OCI-LY7 (cell line): Measurements from ENCODE around the gene RNF144B. TPM values are rescaled to one million over a fixed set of nuclear protein-coding genes. Genes with fewer than 3 reads are reported as not detected.

ENCODE experiments used
- BruUV-seq: library from RNA; stranded (reverse); fragments of 400-500 nt; replicated peaks from 2 replicates; lab custom pipeline; 2021; lab: Mats Ljungman, UMichigan
- CTCF ChIA-PET: fragments of 300-600 bp; sonication (Branson Sonifier 250); formaldehyde crosslinking; loops from one replicate; lab custom pipeline; 2022; ENCODE audit warnings: antibody characterized with exemption; ENCODE audit not compliant: unreplicated experiment; lab: Charles Lee
- POLR2A ChIA-PET: fragments of 300-600 bp; sonication (Branson Sonifier 250); formaldehyde crosslinking; loops from one replicate; lab custom pipeline; 2022; ENCODE audit warnings: antibody characterized with exemption; lab: Charles Lee
- DNase-seq: peaks from one replicate; pipeline ENCODE4 v3.0.0-alpha.2; 2015; ENCODE audit warnings: low spot score
- H2AFZ ChIP-seq: fragments of 200-600 bp; sonication (generic), shearing (Covaris generic); 2 replicates; pipeline ENCODE4 v1.6.1; 2014; ENCODE audit warnings: mild to moderate bottlenecking, antibody characterized with exemption, low read length, moderate library complexity
- H3K27ac ChIP-seq: fragments of 200-600 bp; sonication (generic); 2 replicates; pipeline ENCODE4 v1.5.1; 2014; ENCODE audit warnings: mixed run types, low read depth, mild to moderate bottlenecking, moderate library complexity, low read length, inconsistent platforms; ENCODE audit not compliant: poor library complexity, severe bottlenecking
- H3K36me3 ChIP-seq: fragments of 200-600 bp; sonication (generic); 2 replicates; pipeline ENCODE4 v1.6.1; 2014; ENCODE audit warnings: mild to moderate bottlenecking, antibody characterized with exemption, low read length, moderate library complexity, mixed read lengths; ENCODE audit not compliant: insufficient read depth
- H3K4me1 ChIP-seq: fragments of 200-600 bp; sonication (generic); 2 replicates; pipeline ENCODE4 v1.5.1; 2014; ENCODE audit warnings: mild to moderate bottlenecking, low read length; ENCODE audit not compliant: insufficient read depth, poor library complexity, severe bottlenecking
- H3K4me2 ChIP-seq: fragments of 200-600 bp; sonication (generic); 2 replicates; pipeline ENCODE4 v1.6.1; 2014; ENCODE audit warnings: mild to moderate bottlenecking, low read length
- H3K4me3 ChIP-seq: fragments of 200-600 bp; sonication (generic); 2 replicates; pipeline ENCODE4 v1.5.1; 2014; ENCODE audit warnings: mild to moderate bottlenecking, low read depth, low read length; ENCODE audit not compliant: poor library complexity, severe bottlenecking
- H3K79me2 ChIP-seq: fragments of 200-600 bp; sonication (generic); 2 replicates; pipeline ENCODE4 v1.6.1; 2016; ENCODE audit warnings: low read depth, mild to moderate bottlenecking, low read length, moderate library complexity, mixed read lengths; ENCODE audit not compliant: insufficient read depth
- H3K9me2 ChIP-seq: fragments of 200-600 bp; sonication (generic); 2 replicates; pipeline ENCODE4 v1.6.1; 2016; ENCODE audit warnings: mild to moderate bottlenecking, low read length, mixed read lengths; ENCODE audit not compliant: insufficient read depth
- H3K9me3 ChIP-seq: fragments of 200-600 bp; sonication (generic); 2 replicates; pipeline ENCODE4 v1.6.1; 2014; ENCODE audit warnings: mild to moderate bottlenecking, mixed run types, low read length, mixed read lengths
- H4K20me1 ChIP-seq: fragments of 200-600 bp; sonication (generic); 2 replicates; pipeline ENCODE4 v1.6.1; 2014; ENCODE audit warnings: mild to moderate bottlenecking, antibody characterized with exemption, low read length, moderate library complexity, mixed read lengths; ENCODE audit not compliant: insufficient read depth
- EZH2phosphoT487 ChIP-seq: fragments of 200-600 bp; sonication (generic); IDR thresholded peaks from 2 replicates; pipeline ENCODE4 v1.6.1; 2018; ENCODE audit warnings: low read depth, borderline replicate concordance, mild to moderate bottlenecking, mixed run types, antibody characterized with exemption, low read length, moderate library complexity, mixed read lengths
- intact Hi-C: fragments of 100-400 bp; cut with micrococcal nuclease; formaldehyde crosslinking; loops from one replicate; pipeline ENCODE4 v1.10.0; 2022; ENCODE audit not compliant: unreplicated experiment
- total RNA-seq, 2 experiments: library from RNA; depleted of rRNA in 1 of 2; stranded (reverse); fragments of >200 nt in 1 of 2; shearing (Covaris generic) in 1 of 2; gene quantifications; 2 replicates each; pipeline ENCODE4 v1.2.3, GENCODE V29; 2014 to 2022
- TF ChIP-seq, protein P1 (sequence below): fragments of 200-600 bp; sonication (generic); conservative IDR thresholded peaks from 2 replicates; pipeline ENCODE4 v1.5.1; 2014; ENCODE audit warnings: mild to moderate bottlenecking, antibody characterized with exemption, low read length, moderate library complexity, mixed read lengths

Gene RNF144B
- total RNA-seq, 2 experiments from 2014 or later = 83.4 to 151 TPM

DNA sequence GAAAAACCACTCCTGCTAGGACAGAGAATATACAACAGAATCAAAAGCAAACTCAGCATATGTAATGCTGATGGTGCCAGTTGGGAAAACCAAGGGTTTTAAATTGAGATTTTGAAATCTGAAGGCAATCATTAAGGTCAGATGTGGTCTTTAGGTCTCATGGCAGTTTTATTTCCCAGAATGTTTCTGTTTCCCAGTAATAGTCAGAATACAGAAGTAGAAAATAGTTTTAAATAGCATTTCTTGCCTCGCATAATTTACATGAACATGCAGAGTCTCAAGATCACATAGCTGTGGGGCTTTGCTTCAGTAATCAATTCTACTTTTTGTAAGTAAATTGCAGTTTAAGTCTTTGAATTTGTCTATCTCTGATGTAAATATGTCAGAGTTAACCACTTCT, 58.1 kb downstream of the RNF144B start:
- TF ChIP-seq, protein P1, sequence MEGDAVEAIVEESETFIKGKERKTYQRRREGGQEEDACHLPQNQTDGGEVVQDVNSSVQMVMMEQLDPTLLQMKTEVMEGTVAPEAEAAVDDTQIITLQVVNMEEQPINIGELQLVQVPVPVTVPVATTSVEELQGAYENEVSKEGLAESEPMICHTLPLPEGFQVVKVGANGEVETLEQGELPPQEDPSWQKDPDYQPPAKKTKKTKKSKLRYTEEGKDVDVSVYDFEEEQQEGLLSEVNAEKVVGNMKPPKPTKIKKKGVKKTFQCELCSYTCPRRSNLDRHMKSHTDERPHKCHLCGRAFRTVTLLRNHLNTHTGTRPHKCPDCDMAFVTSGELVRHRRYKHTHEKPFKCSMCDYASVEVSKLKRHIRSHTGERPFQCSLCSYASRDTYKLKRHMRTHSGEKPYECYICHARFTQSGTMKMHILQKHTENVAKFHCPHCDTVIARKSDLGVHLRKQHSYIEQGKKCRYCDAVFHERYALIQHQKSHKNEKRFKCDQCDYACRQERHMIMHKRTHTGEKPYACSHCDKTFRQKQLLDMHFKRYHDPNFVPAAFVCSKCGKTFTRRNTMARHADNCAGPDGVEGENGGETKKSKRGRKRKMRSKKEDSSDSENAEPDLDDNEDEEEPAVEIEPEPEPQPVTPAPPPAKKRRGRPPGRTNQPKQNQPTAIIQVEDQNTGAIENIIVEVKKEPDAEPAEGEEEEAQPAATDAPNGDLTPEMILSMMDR = no peak
- TF ChIP-seq EZH2phosphoT487 = no peak
- H3K4me2 ChIP-seq = no peak overlapping the region
- peaks cover 96% of the 10 kb centered on the region for H3K36me3 ChIP-seq
- BruUV-seq = no TSS peak
- POLR2A ChIA-PET = interaction anchor here (0.8 to 1.5 kb wide), 2 partner anchors 16 to 117 kb away, joined by 3 to 4 read pairs; no protein-coding TSS in a partner anchor
- no peak overlapping the region for H3K27ac ChIP-seq
- H3K4me3 ChIP-seq = no peak overlapping the region
- no peaks in the 10 kb centered on the region for H3K9me2 ChIP-seq
- intact Hi-C loops = no loop called here
- peaks cover 94% of the 10 kb centered on the region for H3K79me2 ChIP-seq
- CTCF ChIA-PET = no interaction called here
- no peaks in the 10 kb centered on the region for H3K9me3 ChIP-seq
- H4K20me1 ChIP-seq = peaks cover 31% of the 10 kb centered on the region
- DNase-seq = no peak
- H2AFZ ChIP-seq = no peak overlapping the region
- peaks cover 25% of the 10 kb centered on the region for H3K4me1 ChIP-seq

DNA sequence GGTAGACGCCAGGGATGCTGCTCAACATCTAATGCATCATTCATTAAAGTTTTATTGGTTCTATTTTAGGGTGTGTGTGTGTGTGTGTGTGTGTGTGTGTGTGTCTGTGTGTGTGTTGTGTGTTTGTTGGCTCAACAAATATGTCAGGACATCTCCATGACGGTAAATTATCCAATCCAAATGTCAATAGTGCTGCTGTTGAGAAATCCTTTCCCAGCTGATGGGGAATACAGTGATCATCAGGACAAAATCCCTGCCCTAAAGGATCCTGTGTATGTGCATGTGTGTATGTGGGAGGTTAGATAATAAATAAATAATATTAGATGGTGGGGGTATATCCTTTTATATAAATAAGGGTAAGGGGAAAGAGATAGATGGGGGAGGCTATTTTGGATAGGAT, 59.6 kb downstream of the RNF144B start:
- intact Hi-C loops = no loop called here
- no TSS peak for BruUV-seq
- Histone ChIP-seq H3K27ac (no peak overlapping the region), H3K4me1 (peaks cover 9% of the 10 kb centered on the region), H3K79me2 (peaks cover 93% of the 10 kb centered on the region), H3K4me2 (no peak overlapping the region), H3K9me3 (no peaks in the 10 kb centered on the region), H3K36me3 (peaks cover 96% of the 10 kb centered on the region), H4K20me1 (peaks cover 25% of the 10 kb centered on the region), H3K4me3 (no peak overlapping the region), H2AFZ (no peak overlapping the region), H3K9me2 (no peaks in the 10 kb centered on the region)
- POLR2A ChIA-PET = interaction anchor here (0.6 to 1.5 kb wide), 3 partner anchors 17 to 119 kb away, joined by 3 to 4 read pairs (median 4); no protein-coding TSS in a partner anchor
- CTCF ChIA-PET = no interaction called here
- DNase-seq = no peak
- no peak for TF ChIP-seq EZH2phosphoT487
- TF ChIP-seq, protein P1 = no peak

DNA sequence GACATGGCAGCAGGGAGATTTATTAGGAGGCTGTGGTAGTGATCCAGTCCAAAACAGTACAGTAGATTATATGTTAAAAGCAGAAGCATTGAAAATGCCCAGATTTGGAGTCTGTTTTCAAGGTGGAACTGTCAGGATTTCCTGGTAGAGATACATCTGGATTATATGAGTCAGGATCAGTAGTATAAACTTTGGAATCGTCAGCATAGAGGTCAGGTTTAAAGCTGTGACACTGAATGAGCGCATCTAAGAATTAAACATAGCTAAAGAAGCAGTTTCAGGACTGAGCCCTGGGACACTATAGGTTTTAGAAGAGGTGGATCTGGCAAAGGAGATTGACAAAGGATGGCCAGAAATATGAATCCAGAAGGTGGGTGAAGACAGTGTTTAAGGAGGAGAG, 60.4 kb downstream of the RNF144B start:
- Histone ChIP-seq H3K4me2 (no peak overlapping the region), H2AFZ (no peak overlapping the region), H3K4me3 (no peak overlapping the region), H3K36me3 (peaks cover 94% of the 10 kb centered on the region), H3K27ac (no peak overlapping the region), H4K20me1 (peaks cover 25% of the 10 kb centered on the region), H3K9me3 (no peaks in the 10 kb centered on the region), H3K4me1 (peaks cover 6% of the 10 kb centered on the region), H3K79me2 (peaks cover 93% of the 10 kb centered on the region), H3K9me2 (no peaks in the 10 kb centered on the region)
- no TSS peak for BruUV-seq
- intact Hi-C loops = no loop called here
- no peak for DNase-seq
- TF ChIP-seq, protein P1 = no peak
- TF ChIP-seq EZH2phosphoT487 = no peak
- ChIA-PET POLR2A (interaction anchor here (1.0 kb wide), 1 partner anchor 9 kb away, joined by 3 read pairs; no protein-coding TSS in a partner anchor), CTCF (no interaction called here)
